ENCODE data around the gene HECTD3.

Gene HECTD3

DNA sequence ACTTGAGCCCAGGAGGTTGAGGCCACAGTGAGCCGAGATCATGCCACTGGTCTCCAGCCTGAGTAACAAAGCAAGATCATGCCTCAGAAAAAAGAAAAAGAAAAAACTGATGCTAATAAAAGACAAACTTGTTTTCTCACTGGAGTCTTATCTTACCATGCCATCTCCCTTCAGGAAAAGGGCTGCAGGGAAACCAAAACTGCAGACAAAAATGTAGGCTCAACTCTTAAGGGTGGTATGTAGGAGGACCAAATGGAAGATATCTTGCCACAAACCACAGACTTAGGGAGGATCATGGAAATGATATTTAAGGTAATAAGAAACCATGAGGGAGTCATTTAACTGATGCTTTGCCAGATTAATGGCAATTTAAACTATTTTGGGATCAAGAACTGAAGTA is 33.8 kb upstream of the HECTD3 start:
- TF ChIP-seq, protein P1, sequence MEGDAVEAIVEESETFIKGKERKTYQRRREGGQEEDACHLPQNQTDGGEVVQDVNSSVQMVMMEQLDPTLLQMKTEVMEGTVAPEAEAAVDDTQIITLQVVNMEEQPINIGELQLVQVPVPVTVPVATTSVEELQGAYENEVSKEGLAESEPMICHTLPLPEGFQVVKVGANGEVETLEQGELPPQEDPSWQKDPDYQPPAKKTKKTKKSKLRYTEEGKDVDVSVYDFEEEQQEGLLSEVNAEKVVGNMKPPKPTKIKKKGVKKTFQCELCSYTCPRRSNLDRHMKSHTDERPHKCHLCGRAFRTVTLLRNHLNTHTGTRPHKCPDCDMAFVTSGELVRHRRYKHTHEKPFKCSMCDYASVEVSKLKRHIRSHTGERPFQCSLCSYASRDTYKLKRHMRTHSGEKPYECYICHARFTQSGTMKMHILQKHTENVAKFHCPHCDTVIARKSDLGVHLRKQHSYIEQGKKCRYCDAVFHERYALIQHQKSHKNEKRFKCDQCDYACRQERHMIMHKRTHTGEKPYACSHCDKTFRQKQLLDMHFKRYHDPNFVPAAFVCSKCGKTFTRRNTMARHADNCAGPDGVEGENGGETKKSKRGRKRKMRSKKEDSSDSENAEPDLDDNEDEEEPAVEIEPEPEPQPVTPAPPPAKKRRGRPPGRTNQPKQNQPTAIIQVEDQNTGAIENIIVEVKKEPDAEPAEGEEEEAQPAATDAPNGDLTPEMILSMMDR (IDR thresholded peaks at IDR 0.05) = no peak
- no peak overlapping the region for H3K27ac ChIP-seq
- H3K9me3 ChIP-seq = no peaks in the 10 kb centered on the region
- H3K36me3 ChIP-seq = peaks cover 0 to 14% (median 0%) of the 10 kb centered on the region in 3 donors
- intact Hi-C loops (cut with DNase I; ENCODE audit: low total_unique reads) = no loop called here
- H3K27me3 ChIP-seq = no peaks in the 10 kb centered on the region
- no peak overlapping the region for H3K4me3 ChIP-seq
- DNase-seq = no peak
- no peaks in the 10 kb centered on the region for H3K4me1 ChIP-seq

DNA sequence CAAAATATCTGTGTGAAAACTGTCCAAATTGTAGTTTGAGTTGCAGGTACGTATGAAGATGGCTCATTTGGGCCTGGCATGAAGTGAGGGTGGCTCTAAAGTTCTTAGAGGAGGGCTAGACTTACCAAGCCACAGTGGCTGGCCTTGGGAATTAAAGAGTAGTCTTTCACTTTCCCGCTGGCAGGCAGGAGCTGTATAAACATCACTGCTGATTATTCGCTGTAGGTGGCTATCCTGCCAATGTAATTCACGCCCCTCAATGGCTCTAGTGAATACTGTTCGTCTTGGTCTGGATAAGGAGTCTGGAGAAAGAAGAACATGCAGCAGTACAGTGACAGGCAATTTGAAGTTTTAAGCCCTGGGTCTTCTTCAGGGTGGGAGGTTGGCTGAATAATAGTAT is 32.0 kb upstream of the HECTD3 start:
- intact Hi-C loops (cut with DNase I; ENCODE audit: low total_unique reads) = no loop called here
- no peaks in the 10 kb centered on the region for H3K4me1 ChIP-seq
- peaks cover 0 to 14% (median 0%) of the 10 kb centered on the region in 3 donors for H3K36me3 ChIP-seq
- no peaks in the 10 kb centered on the region for H3K9me3 ChIP-seq
- DNase-seq = no peak
- TF ChIP-seq, protein P1 (IDR thresholded peaks at IDR 0.05) = no peak
- no peaks in the 10 kb centered on the region for H3K27me3 ChIP-seq
- no peak overlapping the region for H3K27ac ChIP-seq
- H3K4me3 ChIP-seq = no peak overlapping the region

GRCh38 chr1:45040297-45040696 is 29.2 kb upstream of the HECTD3 start:
- TF ChIP-seq, protein P1 (IDR thresholded peaks at IDR 0.05) = no peak
- no peaks in the 10 kb centered on the region for H3K27me3 ChIP-seq
- intact Hi-C loops (cut with DNase I; ENCODE audit: low total_unique reads) = no loop called here
- peaks cover 0 to 28% (median 8%) of the 10 kb centered on the region in 3 donors for H3K36me3 ChIP-seq
- no peak overlapping the region for H3K27ac ChIP-seq
- H3K9me3 ChIP-seq = no peaks in the 10 kb centered on the region
- H3K4me3 ChIP-seq = no peak overlapping the region
- no peak for DNase-seq
- no peaks in the 10 kb centered on the region for H3K4me1 ChIP-seq

- intact Hi-C loops (cut with DNase I; ENCODE audit: low total_unique reads) = no loop called here
- Histone ChIP-seq H3K36me3 (peaks cover 0 to 38% (median 17%) of the 10 kb centered on the region in 3 donors), H3K4me3 (no peak overlapping the region), H3K4me1 (no peaks in the 10 kb centered on the region), H3K27ac (no peak overlapping the region), H3K9me3 (no peaks in the 10 kb centered on the region), H3K27me3 (no peaks in the 10 kb centered on the region)
- TF ChIP-seq, protein P1 (IDR thresholded peaks at IDR 0.05) = no peak
- DNase-seq = no peak
Observed at GRCh38 chr1:45038661-45039364, 27.7 kb upstream of the HECTD3 start.

- Histone ChIP-seq H3K27me3 (no peaks in the 10 kb centered on the region), H3K36me3 (peaks cover 0 to 36% (median 17%) of the 10 kb centered on the region in 3 donors), H3K4me3 (no peak overlapping the region), H3K4me1 (no peaks in the 10 kb centered on the region), H3K27ac (no peak overlapping the region), H3K9me3 (no peaks in the 10 kb centered on the region)
- DNase-seq = no peak
- intact Hi-C loops (cut with DNase I; ENCODE audit: low total_unique reads) = no loop called here
- TF ChIP-seq, protein P1 (IDR thresholded peaks at IDR 0.05) = no peak
Observed at GRCh38 chr1:45038240-45038639, 27.1 kb upstream of the HECTD3 start.
